ENCODE measurements around the gene NFATC2IP.
A peak's percentile ranks its signal among the peaks of the same experiment; 100 is the strongest.

The NFATC2IP gene

GRCh38 chr16:28950648-28951409 is at the start of gene NFATC2IP:
TSS of gene NFATC2IP (plus strand) at chr16:28950937. CDS start at chr16:28951012, 75 bp downstream.
- peak within 1 kb of the TSS; percentile 70 for H3K27ac Mint-ChIP-seq (ENCODE audit: low read depth)
- peak within 1 kb of the TSS; percentile 92 for H3K4me3 Mint-ChIP-seq
- no peaks in the 10 kb centered on the region for H3K27me3 Mint-ChIP-seq
- peak; percentile 99 to 100 for DNase-seq (ENCODE audit: low spot score in 2 of 2)
- H3K36me3 Mint-ChIP-seq (ENCODE audit: insufficient read depth): peaks cover 19% of the 10 kb centered on the region
- ATAC-seq (replicated peaks; ENCODE audit: extremely low read depth, poor library complexity, severe bottlenecking): peak; percentile 99
- H3K9me3 Mint-ChIP-seq: no peaks in the 10 kb centered on the region
- peaks cover 32% of the 10 kb centered on the region for H3K4me1 Mint-ChIP-seq

GRCh38 chr16:28901862-28902261 is 48.9 kb upstream of the NFATC2IP start:
- ATAC-seq (replicated peaks; ENCODE audit: extremely low read depth, poor library complexity, severe bottlenecking) (no peak), DNase-seq (ENCODE audit: low spot score in 2 of 2) (no peak)
- no peak overlapping the region for H3K27ac Mint-ChIP-seq (ENCODE audit: low read depth)
- H3K36me3 Mint-ChIP-seq (ENCODE audit: insufficient read depth): peaks cover 8% of the 10 kb centered on the region
- H3K27me3 Mint-ChIP-seq: no peaks in the 10 kb centered on the region
- no peaks in the 10 kb centered on the region for H3K9me3 Mint-ChIP-seq
- H3K4me1 Mint-ChIP-seq: no peaks in the 10 kb centered on the region
- H3K4me3 Mint-ChIP-seq: no peak overlapping the region

GRCh38 chr16:28902909-28903308 is 47.8 kb upstream of the NFATC2IP start:
- no peak overlapping the region for H3K4me3 Mint-ChIP-seq
- H3K9me3 Mint-ChIP-seq: no peaks in the 10 kb centered on the region
- ATAC-seq (replicated peaks; ENCODE audit: extremely low read depth, poor library complexity, severe bottlenecking): no peak
- no peak for DNase-seq (ENCODE audit: low spot score in 2 of 2)
- H3K36me3 Mint-ChIP-seq (ENCODE audit: insufficient read depth): peaks cover 10% of the 10 kb centered on the region
- H3K27me3 Mint-ChIP-seq: no peaks in the 10 kb centered on the region
- no peaks in the 10 kb centered on the region for H3K4me1 Mint-ChIP-seq
- no peak overlapping the region for H3K27ac Mint-ChIP-seq (ENCODE audit: low read depth)

GRCh38 chr16:28903344-28904042 is 47.2 kb upstream of the NFATC2IP start:
- no peak overlapping the region for H3K27ac Mint-ChIP-seq (ENCODE audit: low read depth)
- no peaks in the 10 kb centered on the region for H3K9me3 Mint-ChIP-seq
- no peaks in the 10 kb centered on the region for H3K27me3 Mint-ChIP-seq
- peaks cover 12% of the 10 kb centered on the region for H3K36me3 Mint-ChIP-seq (ENCODE audit: insufficient read depth)
- ATAC-seq (replicated peaks; ENCODE audit: extremely low read depth, poor library complexity, severe bottlenecking): no peak
- DNase-seq (ENCODE audit: low spot score in 2 of 2): no peak
- no peaks in the 10 kb centered on the region for H3K4me1 Mint-ChIP-seq
- no peak overlapping the region for H3K4me3 Mint-ChIP-seq

- ATAC-seq (replicated peaks; ENCODE audit: extremely low read depth, poor library complexity, severe bottlenecking): no peak
Observed at GRCh38 chr16:28904363-28904762, 46.4 kb upstream of the NFATC2IP start.

GRCh38 chr16:28904828-28905227 is 45.9 kb upstream of the NFATC2IP start:
- Mint-ChIP-seq H3K9me3 (no peaks in the 10 kb centered on the region), H3K4me3 (no peak overlapping the region), H3K27me3 (no peaks in the 10 kb centered on the region), H3K4me1 (no peaks in the 10 kb centered on the region), H3K27ac (ENCODE audit: low read depth) (no peak overlapping the region), H3K36me3 (ENCODE audit: insufficient read depth) (peaks cover 14% of the 10 kb centered on the region)
- ATAC-seq (replicated peaks; ENCODE audit: extremely low read depth, poor library complexity, severe bottlenecking) (no peak), DNase-seq (ENCODE audit: low spot score in 2 of 2) (no peak)

More at GRCh38 chr16:28904363-28904762, 46.4 kb upstream of the NFATC2IP start:
- H3K4me1 Mint-ChIP-seq: no peaks in the 10 kb centered on the region
- H3K27me3 Mint-ChIP-seq: no peaks in the 10 kb centered on the region
- H3K9me3 Mint-ChIP-seq: no peaks in the 10 kb centered on the region
- no peak overlapping the region for H3K27ac Mint-ChIP-seq (ENCODE audit: low read depth)
- no peak overlapping the region for H3K4me3 Mint-ChIP-seq
- DNase-seq (ENCODE audit: low spot score in 2 of 2): no peak
- peaks cover 12% of the 10 kb centered on the region for H3K36me3 Mint-ChIP-seq (ENCODE audit: insufficient read depth)

GRCh38 chr16:28905229-28905754 is 45.4 kb upstream of the NFATC2IP start:
- ATAC-seq (replicated peaks; ENCODE audit: extremely low read depth, poor library complexity, severe bottlenecking) (no peak), DNase-seq (ENCODE audit: low spot score in 2 of 2) (no peak)
- H3K9me3 Mint-ChIP-seq: no peaks in the 10 kb centered on the region
- no peaks in the 10 kb centered on the region for H3K4me1 Mint-ChIP-seq
- no peaks in the 10 kb centered on the region for H3K27me3 Mint-ChIP-seq
- no peak overlapping the region for H3K4me3 Mint-ChIP-seq
- H3K27ac Mint-ChIP-seq (ENCODE audit: low read depth): no peak overlapping the region
- H3K36me3 Mint-ChIP-seq (ENCODE audit: insufficient read depth): peaks cover 17% of the 10 kb centered on the region

GRCh38 chr16:28905800-28906372 is 44.9 kb upstream of the NFATC2IP start:
- H3K9me3 Mint-ChIP-seq: no peaks in the 10 kb centered on the region
- ATAC-seq (replicated peaks; ENCODE audit: extremely low read depth, poor library complexity, severe bottlenecking) (no peak), DNase-seq (ENCODE audit: low spot score in 2 of 2) (no peak)
- H3K4me1 Mint-ChIP-seq: no peaks in the 10 kb centered on the region
- peaks cover 21% of the 10 kb centered on the region for H3K36me3 Mint-ChIP-seq (ENCODE audit: insufficient read depth)
- H3K4me3 Mint-ChIP-seq: no peak overlapping the region
- H3K27me3 Mint-ChIP-seq: no peaks in the 10 kb centered on the region
- no peak overlapping the region for H3K27ac Mint-ChIP-seq (ENCODE audit: low read depth)

GRCh38 chr16:28910086-28911031 is 40.4 kb upstream of the NFATC2IP start:
- no peak for DNase-seq (ENCODE audit: low spot score in 2 of 2)
- peaks cover 38% of the 10 kb centered on the region for H3K36me3 Mint-ChIP-seq (ENCODE audit: insufficient read depth)
- H3K27ac Mint-ChIP-seq (ENCODE audit: low read depth): no peak overlapping the region
- no peaks in the 10 kb centered on the region for H3K9me3 Mint-ChIP-seq
- no peaks in the 10 kb centered on the region for H3K27me3 Mint-ChIP-seq
- ATAC-seq (replicated peaks; ENCODE audit: extremely low read depth, poor library complexity, severe bottlenecking): no peak
- H3K4me1 Mint-ChIP-seq: no peaks in the 10 kb centered on the region
- H3K4me3 Mint-ChIP-seq: no peak overlapping the region

- no peak for ATAC-seq (replicated peaks; ENCODE audit: extremely low read depth, poor library complexity, severe bottlenecking)
Observed at GRCh38 chr16:28912558-28912957, 38.2 kb upstream of the NFATC2IP start.

GRCh38 chr16:28913946-28914724 is 36.6 kb upstream of the NFATC2IP start:
- H3K27me3 Mint-ChIP-seq: no peaks in the 10 kb centered on the region
- no peak overlapping the region for H3K4me3 Mint-ChIP-seq
- DNase-seq (ENCODE audit: low spot score in 2 of 2) (no peak), ATAC-seq (replicated peaks; ENCODE audit: extremely low read depth, poor library complexity, severe bottlenecking) (no peak)
- no peaks in the 10 kb centered on the region for H3K9me3 Mint-ChIP-seq
- H3K36me3 Mint-ChIP-seq (ENCODE audit: insufficient read depth): peaks cover 51% of the 10 kb centered on the region
- H3K4me1 Mint-ChIP-seq: no peaks in the 10 kb centered on the region
- H3K27ac Mint-ChIP-seq (ENCODE audit: low read depth): no peak overlapping the region

More at GRCh38 chr16:28912558-28912957, 38.2 kb upstream of the NFATC2IP start:
- no peaks in the 10 kb centered on the region for H3K4me1 Mint-ChIP-seq
- H3K27ac Mint-ChIP-seq (ENCODE audit: low read depth): no peak overlapping the region
- peaks cover 46% of the 10 kb centered on the region for H3K36me3 Mint-ChIP-seq (ENCODE audit: insufficient read depth)
- H3K9me3 Mint-ChIP-seq: no peaks in the 10 kb centered on the region
- DNase-seq (ENCODE audit: low spot score in 2 of 2): no peak
- no peak overlapping the region for H3K4me3 Mint-ChIP-seq
- no peaks in the 10 kb centered on the region for H3K27me3 Mint-ChIP-seq

Measured in central memory CD8-positive, alpha-beta T cell (primary cell).